ENCODE data around the gene GCG. TPM values are rescaled to one million over a fixed set of nuclear protein-coding genes. Genes with fewer than 3 reads are reported as not detected.

Gene GCG
- total RNA-seq, 2 experiments from 2014 or later, result not detected

DNA sequence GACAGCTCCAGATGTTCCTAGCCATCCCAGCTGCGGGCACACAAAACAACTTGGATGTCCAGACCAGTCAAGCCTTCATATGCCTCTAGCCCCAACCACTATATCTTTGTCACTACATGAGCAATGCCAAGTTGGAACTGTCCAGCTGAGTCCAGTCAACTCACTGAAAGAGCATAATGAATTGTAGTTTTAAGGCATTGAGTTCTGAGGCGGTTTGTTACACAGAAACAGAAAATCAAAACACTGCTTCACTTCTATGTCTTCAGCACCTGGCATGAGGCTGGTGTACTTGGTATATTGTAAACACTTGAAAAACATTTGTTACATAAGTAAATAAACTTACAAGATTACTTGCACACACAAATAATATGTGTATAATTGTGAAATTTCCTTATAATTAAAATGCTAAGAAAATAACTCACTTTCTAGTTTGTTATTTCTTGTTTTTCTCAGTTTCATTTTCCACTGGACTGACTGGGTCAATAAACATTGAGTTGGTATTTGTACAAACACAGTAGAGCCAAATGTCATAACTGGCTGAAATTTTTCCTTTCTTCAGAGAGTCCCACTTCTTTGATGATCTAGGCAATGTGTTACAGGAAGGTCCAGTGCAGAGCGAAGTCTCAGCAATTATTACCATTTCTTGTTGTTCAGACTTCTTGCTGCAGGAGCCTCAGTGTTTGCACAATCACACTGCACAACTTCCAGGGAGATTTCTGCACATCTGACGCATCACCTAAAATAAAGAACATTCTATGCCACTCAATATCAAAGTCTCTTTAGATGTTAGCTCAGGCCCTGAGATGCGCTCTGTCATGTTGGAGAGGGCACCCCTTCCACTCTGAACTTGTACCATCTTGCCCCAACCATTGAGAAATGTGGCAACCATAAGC lies 39.8 kb downstream of the GCG start:
- no peak for DNase-seq
- H3K27ac Mint-ChIP-seq, result no peak overlapping the region
- ChIA-PET CTCF (no interaction called here), POLR2A (no interaction called here)
- no peaks in the 10 kb centered on the region for H3K27me3 Mint-ChIP-seq
- no peak overlapping the region for H3K4me3 Mint-ChIP-seq
- peaks cover 25% of the 10 kb centered on the region for H3K4me1 Mint-ChIP-seq
- H3K36me3 Mint-ChIP-seq (ENCODE audit: low read depth), result peaks cover 16% of the 10 kb centered on the region
- H3K9me3 Mint-ChIP-seq, result peaks cover 21% of the 10 kb centered on the region

DNA sequence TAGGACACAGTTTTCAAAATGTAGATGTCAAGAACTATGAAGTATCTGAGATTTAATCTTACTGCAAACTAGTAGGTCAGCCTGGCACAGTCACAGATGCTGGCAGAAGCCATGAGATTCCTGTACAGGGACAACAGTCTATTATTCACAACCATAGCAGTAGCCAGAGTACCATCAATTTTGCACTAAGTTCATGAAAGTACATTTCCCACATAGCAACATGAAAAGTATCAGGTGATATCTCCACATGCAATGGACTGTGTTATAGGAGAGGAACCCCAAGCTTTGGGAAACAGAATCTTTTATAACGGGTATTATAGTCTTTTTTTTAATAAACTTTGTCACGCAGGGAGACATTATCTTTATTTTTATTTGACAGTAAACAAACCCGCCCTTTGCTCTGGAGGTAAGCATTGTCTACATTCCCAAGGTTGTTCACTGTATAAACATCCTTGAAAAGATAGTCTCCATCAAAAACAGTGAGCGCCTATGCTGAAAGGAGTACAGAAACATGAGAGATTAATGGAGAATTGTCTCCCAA lies 44.6 kb downstream of the GCG start:
- POLR2A ChIA-PET, result no interaction called here

DNA sequence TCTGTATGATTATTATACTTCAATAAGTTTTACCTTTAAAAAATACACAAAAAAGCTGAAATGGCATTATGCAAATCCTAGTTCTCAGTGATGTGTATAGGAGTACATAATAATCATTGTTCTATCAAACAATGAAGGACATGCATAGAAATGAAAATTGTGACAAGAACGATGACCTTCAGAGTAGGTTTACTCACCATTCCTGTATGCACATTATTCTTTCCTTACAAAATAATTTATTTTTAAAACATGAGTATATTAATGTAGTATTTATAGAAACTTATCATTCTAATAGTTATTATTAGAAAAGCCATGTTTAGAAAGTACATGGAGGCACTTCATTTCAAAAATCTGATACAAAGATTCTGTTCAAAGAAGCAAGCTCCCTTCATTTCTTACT lies 45.3 kb downstream of the GCG start:
- Mint-ChIP-seq H3K27ac (no peak overlapping the region), H3K27me3 (peaks cover 3% of the 10 kb centered on the region), H3K4me3 (no peak overlapping the region), H3K36me3 (ENCODE audit: low read depth) (no peaks in the 10 kb centered on the region), H3K9me3 (peaks cover 6% of the 10 kb centered on the region), H3K4me1 (peaks cover 9% of the 10 kb centered on the region)
- CTCF ChIA-PET, result interaction anchor here (0.8 to 1.3 kb wide), 3 partner anchors 23 to 136 kb away, joined by 3 read pairs; no protein-coding TSS in a partner anchor
- DNase-seq, result no peak
- POLR2A ChIA-PET, result no interaction called here

More for the DNA sequence above, 44.6 kb downstream of the GCG start:
- no peak overlapping the region for H3K27ac Mint-ChIP-seq
- no peaks in the 10 kb centered on the region for H3K27me3 Mint-ChIP-seq
- peaks cover 9% of the 10 kb centered on the region for H3K4me1 Mint-ChIP-seq
- peaks cover 6% of the 10 kb centered on the region for H3K9me3 Mint-ChIP-seq
- CTCF ChIA-PET, result no interaction called here
- H3K4me3 Mint-ChIP-seq, result no peak overlapping the region
- DNase-seq, result no peak
- H3K36me3 Mint-ChIP-seq (ENCODE audit: low read depth), result no peaks in the 10 kb centered on the region

DNA sequence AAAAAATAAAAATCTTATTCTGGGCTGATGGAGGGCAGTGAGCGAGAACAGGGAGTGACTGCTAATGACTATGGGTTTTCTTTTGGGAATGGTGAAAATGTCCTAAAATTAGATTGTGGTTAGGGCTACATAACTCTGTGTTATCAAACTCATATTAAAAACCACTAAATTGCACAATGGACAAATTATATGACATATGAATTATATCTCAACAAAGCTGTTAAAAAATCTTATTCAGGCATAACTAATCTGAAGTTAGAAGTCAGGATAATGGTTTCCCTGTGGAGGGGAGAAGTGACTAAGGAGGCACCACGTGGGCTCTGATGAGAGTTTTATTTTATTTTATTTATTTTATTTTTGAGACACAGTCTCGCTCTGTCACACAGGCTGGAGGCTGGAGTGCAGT lies 45.9 kb downstream of the GCG start:
- no peak overlapping the region for H3K4me3 Mint-ChIP-seq
- H3K36me3 Mint-ChIP-seq (ENCODE audit: low read depth), result no peaks in the 10 kb centered on the region
- no peak overlapping the region for H3K27ac Mint-ChIP-seq
- ChIA-PET POLR2A (no interaction called here), CTCF (interaction anchor here (0.8 to 1.3 kb wide), 3 partner anchors 22 to 135 kb away, joined by 3 read pairs; no protein-coding TSS in a partner anchor)
- H3K27me3 Mint-ChIP-seq, result peaks cover 3% of the 10 kb centered on the region
- H3K9me3 Mint-ChIP-seq, result peaks cover 5% of the 10 kb centered on the region
- peaks cover 9% of the 10 kb centered on the region for H3K4me1 Mint-ChIP-seq
- DNase-seq, result no peak

DNA sequence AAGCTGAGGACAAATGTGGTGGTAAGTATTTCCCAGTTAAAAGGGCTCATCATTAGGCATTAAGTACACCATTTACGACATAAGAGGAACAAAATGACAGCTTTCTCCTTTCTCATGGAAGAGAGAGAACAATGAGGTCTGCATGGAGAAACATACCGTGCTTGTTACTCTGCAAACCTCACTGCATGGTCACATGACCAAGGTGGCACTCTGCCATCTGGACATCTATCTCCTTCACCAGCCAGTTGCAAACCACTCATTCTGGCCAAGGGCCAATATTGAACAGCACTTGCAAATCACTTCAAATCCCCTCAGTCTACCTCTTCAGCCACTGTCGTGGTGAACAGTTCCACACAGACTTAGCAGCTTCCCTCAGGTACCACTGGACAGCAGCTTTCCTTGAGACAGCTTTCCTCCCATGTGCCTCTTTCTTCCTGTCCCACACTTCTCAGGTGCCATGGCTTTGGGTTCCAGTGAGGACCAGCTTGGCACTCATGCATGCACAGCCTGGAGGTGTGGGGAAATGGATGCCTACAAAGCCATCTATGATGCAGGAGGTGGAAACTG lies 48.5 kb downstream of the GCG start:
- Mint-ChIP-seq H3K36me3 (ENCODE audit: low read depth) (no peaks in the 10 kb centered on the region), H3K9me3 (peaks cover 7% of the 10 kb centered on the region), H3K27me3 (peaks cover 3% of the 10 kb centered on the region), H3K4me3 (no peak overlapping the region), H3K27ac (no peak overlapping the region), H3K4me1 (peaks cover 9% of the 10 kb centered on the region)
- no peak for DNase-seq
- POLR2A ChIA-PET, result no interaction called here
- CTCF ChIA-PET, result no interaction called here

DNA sequence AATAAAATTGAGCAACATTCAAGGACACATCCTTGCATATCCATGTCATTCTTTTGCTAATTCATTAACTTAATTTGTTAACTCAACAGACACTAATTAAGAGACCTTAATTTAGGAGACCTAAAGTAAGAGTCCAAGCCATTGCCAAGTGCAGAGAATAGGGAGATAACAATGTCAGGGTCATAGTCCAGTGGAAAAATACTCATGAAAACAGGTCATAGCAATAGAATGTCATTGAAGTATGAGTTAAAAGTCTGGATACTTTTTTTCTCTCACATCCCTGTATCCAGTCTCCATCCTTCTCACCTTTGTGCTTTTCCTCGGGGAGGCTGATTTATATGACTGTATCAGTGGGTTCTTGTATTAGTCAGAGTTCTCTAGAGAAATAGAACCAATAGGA lies 51.5 kb downstream of the GCG start:
- H3K9me3 Mint-ChIP-seq, result peaks cover 7% of the 10 kb centered on the region
- no peak overlapping the region for H3K27ac Mint-ChIP-seq
- DNase-seq, result no peak
- peaks cover 3% of the 10 kb centered on the region for H3K27me3 Mint-ChIP-seq
- no peak overlapping the region for H3K4me3 Mint-ChIP-seq
- H3K36me3 Mint-ChIP-seq (ENCODE audit: low read depth), result no peaks in the 10 kb centered on the region
- ChIA-PET POLR2A (no interaction called here), CTCF (no interaction called here)
- no peaks in the 10 kb centered on the region for H3K4me1 Mint-ChIP-seq

DNA sequence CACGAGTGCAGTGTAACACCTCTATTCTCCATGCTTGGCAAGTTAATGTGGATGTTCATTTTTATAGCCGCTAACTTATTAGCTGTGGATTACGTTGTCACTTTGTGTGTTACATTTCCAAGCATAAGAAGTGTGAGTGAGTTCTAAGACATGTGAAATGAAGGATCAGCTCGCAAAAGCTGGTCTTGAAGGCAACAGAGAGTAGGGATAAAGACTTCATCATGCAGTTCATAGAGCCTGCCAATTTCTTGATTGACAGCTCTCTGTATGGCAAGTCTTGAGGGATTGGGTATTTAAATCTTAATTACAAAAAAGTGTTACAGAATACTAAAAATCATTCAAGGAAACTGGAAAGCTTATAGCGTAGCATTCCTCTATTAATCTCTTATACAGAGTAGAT lies 52.2 kb downstream of the GCG start:
- Mint-ChIP-seq H3K9me3 (peaks cover 7% of the 10 kb centered on the region), H3K4me3 (no peak overlapping the region), H3K27ac (no peak overlapping the region), H3K27me3 (peaks cover 3% of the 10 kb centered on the region), H3K36me3 (ENCODE audit: low read depth) (no peaks in the 10 kb centered on the region), H3K4me1 (no peaks in the 10 kb centered on the region)
- DNase-seq, result no peak
- ChIA-PET CTCF (interaction anchor here (0.6 to 1.2 kb wide), 2 partner anchors 43 to 1909 kb away, joined by 3 read pairs; no protein-coding TSS in a partner anchor), POLR2A (no interaction called here)

Other genes starting within 250 kb of the GCG start
- 100 to 1,000 TPM; 116 to 152 TPM for gene DPP4, start 78.0 kb downstream of the GCG start, total RNA-seq
- not detected for gene FAP, start 91.2 kb upstream of the GCG start, total RNA-seq
- 10 to 100 TPM; 57.3 to 65.5 TPM for gene IFIH1, start 166.4 kb upstream of the GCG start, total RNA-seq
- 10 to 100 TPM; 11.8 to 14.4 TPM for gene GCA, start 191.9 kb upstream of the GCG start, total RNA-seq